Calu3 (cell line): Measurements from ENCODE around the gene CCDC142. TPM values are rescaled to one million over a fixed set of nuclear protein-coding genes. Genes with fewer than 3 reads are reported as not detected.

Source experiments
- BruUV-seq: library from RNA; stranded (reverse); fragments of 400-500 nt; replicated peaks from 2 replicates; lab custom pipeline; 2021; lab: Mats Ljungman, UMichigan
- CTCF ChIA-PET: fragments of 300-600 bp; sonication (Branson Sonifier 250); formaldehyde crosslinking; loops from one replicate; lab custom pipeline; 2022; ENCODE audit warnings: antibody characterized with exemption; lab: Charles Lee
- DNase-seq: peaks from one replicate; pipeline ENCODE4 v3.0.0; 2022
- H3K27ac Mint-ChIP-seq: one replicate; pipeline ENCODE4 v1.8.0; 2022; ENCODE audit warnings: mixed read lengths; ENCODE audit not compliant: unreplicated experiment
- H3K27me3 Mint-ChIP-seq: one replicate; pipeline ENCODE4 v1.8.0; 2022; ENCODE audit warnings: mixed read lengths; ENCODE audit not compliant: unreplicated experiment
- H3K36me3 Mint-ChIP-seq: one replicate; pipeline ENCODE4 v1.8.0; 2022; ENCODE audit warnings: mild to moderate bottlenecking, moderate library complexity, mixed read lengths; ENCODE audit not compliant: insufficient read depth, unreplicated experiment
- H3K4me1 Mint-ChIP-seq: one replicate; pipeline ENCODE4 v1.8.0; 2022; ENCODE audit warnings: mild to moderate bottlenecking, low read depth, mixed read lengths; ENCODE audit not compliant: unreplicated experiment
- H3K4me3 Mint-ChIP-seq: one replicate; pipeline ENCODE4 v1.8.0; 2022; ENCODE audit warnings: mild to moderate bottlenecking, low read depth, moderate library complexity, mixed read lengths; ENCODE audit not compliant: unreplicated experiment
- H3K9me3 Mint-ChIP-seq: one replicate; pipeline ENCODE4 v1.8.0; 2022; ENCODE audit warnings: low read depth, mixed read lengths; ENCODE audit not compliant: unreplicated experiment
- intact Hi-C: fragments of 100-400 bp; cut with micrococcal nuclease; formaldehyde crosslinking; loops from one replicate; pipeline ENCODE4 v1.10.0; 2022; ENCODE audit not compliant: unreplicated experiment
- total RNA-seq: library from RNA; stranded (reverse); gene quantifications from 2 replicates; pipeline ENCODE4 v1.2.3, GENCODE V29; 2022
- TF ChIP-seq, protein P1 (sequence below): fragments of 200-600 bp; IDR thresholded peaks from one replicate; pipeline ENCODE4 v1.8.0; 2022; ENCODE audit warnings: antibody characterized with exemption; ENCODE audit not compliant: unreplicated experiment

Gene CCDC142
- total RNA-seq, 1 experiment from 2014 or later = 30.4 TPM

DNA sequence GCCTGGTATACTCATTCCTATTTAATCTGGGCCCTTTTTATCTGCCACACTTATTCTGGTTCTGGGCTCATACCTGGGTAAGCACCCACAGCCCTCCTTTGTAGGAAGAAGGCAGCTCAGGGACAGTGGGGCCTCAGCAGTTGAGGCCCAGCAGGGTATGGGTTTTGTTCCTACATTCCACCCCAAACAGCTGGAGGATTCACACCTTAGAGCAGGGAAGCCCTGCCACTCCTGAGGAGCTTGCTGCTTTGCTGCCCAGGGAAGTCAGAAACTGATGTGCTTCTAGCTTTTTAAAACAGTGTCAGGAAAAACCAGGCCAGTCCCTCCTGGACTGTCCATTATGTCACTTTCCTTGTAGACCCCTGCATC is 17.8 kb upstream of the CCDC142 start:
- Mint-ChIP-seq H3K4me3 (no peak overlapping the region), H3K36me3 (peaks cover 57% of the 10 kb centered on the region), H3K27me3 (peaks cover 15% of the 10 kb centered on the region), H3K27ac (no peak overlapping the region), H3K4me1 (peaks cover 42% of the 10 kb centered on the region), H3K9me3 (no peaks in the 10 kb centered on the region)
- no peak for DNase-seq
- TF ChIP-seq, protein P1, sequence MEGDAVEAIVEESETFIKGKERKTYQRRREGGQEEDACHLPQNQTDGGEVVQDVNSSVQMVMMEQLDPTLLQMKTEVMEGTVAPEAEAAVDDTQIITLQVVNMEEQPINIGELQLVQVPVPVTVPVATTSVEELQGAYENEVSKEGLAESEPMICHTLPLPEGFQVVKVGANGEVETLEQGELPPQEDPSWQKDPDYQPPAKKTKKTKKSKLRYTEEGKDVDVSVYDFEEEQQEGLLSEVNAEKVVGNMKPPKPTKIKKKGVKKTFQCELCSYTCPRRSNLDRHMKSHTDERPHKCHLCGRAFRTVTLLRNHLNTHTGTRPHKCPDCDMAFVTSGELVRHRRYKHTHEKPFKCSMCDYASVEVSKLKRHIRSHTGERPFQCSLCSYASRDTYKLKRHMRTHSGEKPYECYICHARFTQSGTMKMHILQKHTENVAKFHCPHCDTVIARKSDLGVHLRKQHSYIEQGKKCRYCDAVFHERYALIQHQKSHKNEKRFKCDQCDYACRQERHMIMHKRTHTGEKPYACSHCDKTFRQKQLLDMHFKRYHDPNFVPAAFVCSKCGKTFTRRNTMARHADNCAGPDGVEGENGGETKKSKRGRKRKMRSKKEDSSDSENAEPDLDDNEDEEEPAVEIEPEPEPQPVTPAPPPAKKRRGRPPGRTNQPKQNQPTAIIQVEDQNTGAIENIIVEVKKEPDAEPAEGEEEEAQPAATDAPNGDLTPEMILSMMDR = no peak
- BruUV-seq = no TSS peak
- CTCF ChIA-PET = interaction anchor here (0.6 to 1.0 kb wide), 2 partner anchors 13 to 14 kb away, joined by 3 to 5 read pairs; partner anchors contain the start of gene TLX2
- intact Hi-C loops = no loop called here

DNA sequence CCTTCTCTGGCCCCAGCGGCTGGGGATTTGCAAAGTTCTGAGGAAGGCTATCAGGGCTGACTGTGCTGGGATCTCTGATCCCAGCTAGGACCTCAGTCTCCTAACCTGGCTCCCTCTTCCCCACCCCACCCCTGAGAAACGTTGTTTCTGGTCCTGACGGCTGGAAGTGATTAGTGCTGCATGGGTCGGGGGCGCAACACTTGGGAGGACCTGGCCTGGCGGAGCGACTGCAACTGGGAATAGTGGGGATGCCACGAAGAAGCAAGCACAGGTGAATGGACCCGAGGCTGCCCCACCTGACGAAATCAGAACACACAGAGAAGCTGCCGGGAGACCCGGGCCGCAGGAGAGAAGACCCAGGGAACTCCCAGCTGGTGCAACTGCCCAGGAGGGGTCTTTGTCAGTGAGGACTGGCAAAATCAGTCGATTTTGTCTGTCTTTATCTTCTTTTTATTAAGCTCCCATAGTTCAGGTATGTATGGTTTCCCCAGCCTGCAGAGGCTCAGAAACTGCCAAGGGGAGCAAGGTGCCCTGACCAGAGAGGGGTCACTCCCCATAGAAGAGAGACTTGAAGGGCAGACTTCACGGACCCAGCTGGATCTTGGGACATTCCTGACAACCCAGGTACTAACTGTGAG is 17.3 kb upstream of the CCDC142 start:
- Mint-ChIP-seq H3K27me3 (peaks cover 15% of the 10 kb centered on the region), H3K27ac (no peak overlapping the region), H3K9me3 (no peaks in the 10 kb centered on the region), H3K4me3 (no peak overlapping the region), H3K36me3 (peaks cover 56% of the 10 kb centered on the region), H3K4me1 (peaks cover 37% of the 10 kb centered on the region)
- intact Hi-C loops = no loop called here
- no peak for DNase-seq
- CTCF ChIA-PET = interaction anchor here (0.6 kb wide), 1 partner anchor 14 kb away, joined by 5 read pairs; the partner anchor contains the start of gene TLX2
- no TSS peak for BruUV-seq
- TF ChIP-seq, protein P1 = no peak

DNA sequence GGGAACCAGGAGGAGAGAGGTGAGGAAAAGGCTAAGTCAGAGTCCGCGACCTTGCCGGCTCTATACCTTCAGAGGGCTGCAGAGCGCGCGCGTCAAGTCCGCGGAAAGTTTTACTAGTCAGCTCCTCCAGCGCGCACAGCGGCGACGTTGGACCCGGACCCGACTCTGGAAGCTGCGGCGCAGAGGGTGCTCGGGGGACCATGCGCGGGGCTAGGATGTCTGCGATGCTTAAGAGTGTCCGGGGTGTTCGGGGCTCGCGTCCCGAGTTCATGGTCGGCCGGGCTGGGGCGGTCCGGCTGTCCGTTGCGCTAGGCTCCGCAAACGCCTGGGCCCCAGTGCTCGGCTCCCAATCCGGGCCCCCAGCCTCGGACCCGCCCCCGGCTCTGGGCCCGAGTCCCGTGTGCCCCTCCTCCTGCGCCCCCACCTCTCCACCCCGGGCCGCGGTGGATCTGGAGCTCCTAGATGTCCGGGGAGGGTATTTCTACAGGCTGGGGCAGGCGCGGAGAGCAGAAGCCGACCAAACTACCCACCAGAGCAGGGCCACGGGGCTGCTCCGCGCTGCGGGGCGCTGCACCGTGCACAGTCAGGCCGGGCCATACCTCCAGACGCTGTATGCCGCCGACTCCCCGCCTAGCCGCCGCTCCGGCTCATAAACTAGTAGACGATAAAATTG is 16.6 kb upstream of the CCDC142 start, which contains the start of gene LBX2:
Gene LBX2, minus strand, starts transcription at position 337 of the 673 bp plus-strand sequence. Its CDS starts 66 bp downstream, at position 271.
- H3K27me3 Mint-ChIP-seq = peaks cover 15% of the 10 kb centered on the region
- intact Hi-C loops = no loop called here
- BruUV-seq = no TSS peak
- peaks cover 50% of the 10 kb centered on the region for H3K36me3 Mint-ChIP-seq
- CTCF ChIA-PET = interaction anchor here (0.6 kb wide), 1 partner anchor 33 kb away, joined by 4 read pairs; no protein-coding TSS in a partner anchor
- peak within 1 kb of the TSS; percentile 33 for H3K27ac Mint-ChIP-seq
- peak within 1 kb of the TSS; percentile 58 for H3K4me3 Mint-ChIP-seq
- DNase-seq = no peak
- no peaks in the 10 kb centered on the region for H3K9me3 Mint-ChIP-seq
- peaks cover 31% of the 10 kb centered on the region for H3K4me1 Mint-ChIP-seq
- TF ChIP-seq, protein P1 = no peak

DNA sequence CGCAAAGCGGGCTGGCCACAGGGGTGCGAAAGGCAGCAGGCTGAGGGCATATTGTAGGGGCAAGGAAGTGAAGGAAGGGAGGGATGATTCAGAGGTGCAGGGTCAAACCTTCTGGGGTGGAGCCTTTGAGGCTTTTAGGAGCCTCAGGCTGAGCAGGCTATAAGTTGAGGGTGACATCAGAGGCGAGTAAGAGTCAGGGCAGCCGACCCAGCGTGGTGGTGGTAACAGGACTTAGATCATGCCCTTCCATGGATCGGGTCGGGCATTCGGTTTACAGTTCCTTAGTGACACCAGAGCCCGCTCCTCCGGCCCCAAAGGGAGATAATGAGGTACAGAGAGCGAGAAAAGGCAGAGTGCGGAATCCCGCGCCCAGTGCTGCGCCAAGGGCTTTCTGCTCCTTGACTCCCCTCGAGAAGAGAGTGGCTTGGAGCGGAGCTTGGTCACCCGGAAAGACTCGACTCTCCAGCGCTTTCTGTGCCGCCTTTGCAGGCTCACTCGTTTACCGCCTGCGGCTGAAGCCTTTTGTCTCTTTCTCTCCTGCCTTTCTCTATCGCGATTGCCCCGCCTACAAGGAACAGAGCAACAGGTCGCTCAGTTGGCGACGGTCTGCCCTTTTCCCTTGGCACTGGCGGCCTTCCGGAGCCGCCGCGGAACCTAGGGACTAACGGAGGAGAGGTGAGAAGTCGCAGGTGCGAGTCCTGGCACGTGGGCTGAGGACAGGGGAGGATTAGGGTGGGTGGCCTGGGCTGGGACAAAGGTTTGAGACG is 15.9 kb upstream of the CCDC142 start:
- BruUV-seq = no TSS peak
- Mint-ChIP-seq H3K27ac (peak overlapping the region; percentile 33), H3K9me3 (no peaks in the 10 kb centered on the region), H3K4me3 (peak overlapping the region; percentile 58), H3K36me3 (peaks cover 43% of the 10 kb centered on the region), H3K27me3 (peaks cover 15% of the 10 kb centered on the region), H3K4me1 (peaks cover 26% of the 10 kb centered on the region)
- TF ChIP-seq, protein P1 = no peak
- intact Hi-C loops = no loop called here
- no peak for DNase-seq
- CTCF ChIA-PET = interaction anchor here (0.6 kb wide), 1 partner anchor 32 kb away, joined by 4 read pairs; no protein-coding TSS in a partner anchor
